Lower lobe of right lung (tissue), 2 donors: ENCODE measurements around the gene POLR1A. TPM values are rescaled to one million over a fixed set of nuclear protein-coding genes. Genes with fewer than 3 reads are reported as not detected.
A peak's percentile ranks its signal among the peaks of the same experiment; 100 is the strongest.

Experiments
- ATAC-seq, 2 donors: fragments of 200-7000 bp; cut with Tn5 transposase; one replicate each; pipeline ENCODE4 v1.9.1; 2020 to 2022; ENCODE audit warnings: mild to moderate bottlenecking in 2 of 2, moderate library complexity in 2 of 2
- DNase-seq: peaks from one replicate; pipeline ENCODE4 v3.0.0-alpha.2; 2020
- H3K27ac ChIP-seq: fragments of 200-600 bp; one replicate; pipeline ENCODE4 v1.8.0; 2022
- H3K27me3 ChIP-seq: fragments of 200-600 bp; one replicate; pipeline ENCODE4 v1.8.0; 2022; ENCODE audit warnings: low read depth
- H3K36me3 ChIP-seq: fragments of 200-600 bp; one replicate; pipeline ENCODE4 v1.8.0; 2022; ENCODE audit warnings: mild to moderate bottlenecking
- H3K4me1 ChIP-seq: fragments of 200-600 bp; one replicate; pipeline ENCODE4 v1.8.0; 2022
- H3K4me3 ChIP-seq: fragments of 200-600 bp; one replicate; pipeline ENCODE4 v1.8.0; 2022; ENCODE audit warnings: mild to moderate bottlenecking
- H3K9me3 ChIP-seq: fragments of 200-600 bp; one replicate; pipeline ENCODE4 v1.8.0; 2022
- CTCF ChIP-seq: fragments of 200-600 bp; IDR thresholded peaks from one replicate; pipeline ENCODE4 v1.8.0; 2022; ENCODE audit warnings: antibody characterized with exemption, mild to moderate bottlenecking
- intact Hi-C: fragments of 100-400 bp; cut with DNase I; formaldehyde crosslinking; loops from one replicate; pipeline ENCODE4 v1.11.0; 2022
- total RNA-seq: library from RNA; stranded (reverse); fragmentation: NEBNext Ultra II Directional; extraction: Animal tissue kit (Norgen Biotek cat#: 25700); gene quantifications from one replicate; pipeline ENCODE4 v1.2.1, GENCODE V29; 2021
- donor health status: DM: no; HTN: yes; CAD: no; lungs with severe emphysema.

POLR1A gene
- total RNA-seq, 1 donor from 2014 or later, result 22.2 TPM

- DNase-seq, result no peak
These were observed 53.0 kb downstream of the POLR1A start for GRCh38 chr2:86052676-86053075.

GRCh38 chr2:86052265-86052664 lies 53.4 kb downstream of the POLR1A start:
- TF ChIP-seq CTCF, result no peak
- no peaks in the 10 kb centered on the region for H3K27me3 ChIP-seq
- H3K36me3 ChIP-seq, result peaks cover 54% of the 10 kb centered on the region
- H3K27ac ChIP-seq, result no peak overlapping the region
- intact Hi-C loops, result no loop called here
- DNase-seq (no peak), ATAC-seq (no peak)
- no peaks in the 10 kb centered on the region for H3K9me3 ChIP-seq
- H3K4me3 ChIP-seq, result no peak overlapping the region
- no peaks in the 10 kb centered on the region for H3K4me1 ChIP-seq

More at GRCh38 chr2:86052676-86053075, 53.0 kb downstream of the POLR1A start:
- intact Hi-C loops, result no loop called here
- H3K27me3 ChIP-seq, result no peaks in the 10 kb centered on the region
- H3K36me3 ChIP-seq, result peaks cover 50% of the 10 kb centered on the region
- no peak overlapping the region for H3K4me3 ChIP-seq
- ATAC-seq, result no peak
- H3K27ac ChIP-seq, result no peak overlapping the region
- no peaks in the 10 kb centered on the region for H3K9me3 ChIP-seq
- H3K4me1 ChIP-seq, result no peaks in the 10 kb centered on the region
- TF ChIP-seq CTCF, result no peak

- H3K4me3 ChIP-seq, result no peak overlapping the region
- TF ChIP-seq CTCF, result no peak
- ATAC-seq (peak in 1 of 2 donors; percentile 6), DNase-seq (no peak)
- intact Hi-C loops, result no loop called here
- no peaks in the 10 kb centered on the region for H3K27me3 ChIP-seq
- H3K9me3 ChIP-seq, result no peaks in the 10 kb centered on the region
- H3K36me3 ChIP-seq, result peaks cover 74% of the 10 kb centered on the region
- H3K27ac ChIP-seq, result no peak overlapping the region
- H3K4me1 ChIP-seq, result no peaks in the 10 kb centered on the region
These were observed 55.4 kb downstream of the POLR1A start for GRCh38 chr2:86050301-86050700.

GRCh38 chr2:86049529-86049928 lies 56.2 kb downstream of the POLR1A start:
- intact Hi-C loops, result no loop called here
- ATAC-seq, result no peak
- H3K4me1 ChIP-seq, result no peaks in the 10 kb centered on the region
- H3K4me3 ChIP-seq, result no peak overlapping the region
- H3K36me3 ChIP-seq, result peaks cover 81% of the 10 kb centered on the region
- no peak overlapping the region for H3K27ac ChIP-seq
- H3K9me3 ChIP-seq, result no peaks in the 10 kb centered on the region
- no peaks in the 10 kb centered on the region for H3K27me3 ChIP-seq
- no peak for DNase-seq
- no peak for TF ChIP-seq CTCF

GRCh38 chr2:86048888-86049287 lies 56.8 kb downstream of the POLR1A start:
- Histone ChIP-seq H3K4me1 (no peaks in the 10 kb centered on the region), H3K9me3 (no peaks in the 10 kb centered on the region), H3K27ac (no peak overlapping the region), H3K27me3 (no peaks in the 10 kb centered on the region), H3K36me3 (peaks cover 85% of the 10 kb centered on the region), H3K4me3 (no peak overlapping the region)
- intact Hi-C loops, result no loop called here
- no peak for TF ChIP-seq CTCF
- DNase-seq, result no peak
- ATAC-seq, result peak in 1 of 2 donors; percentile 27

DNA sequence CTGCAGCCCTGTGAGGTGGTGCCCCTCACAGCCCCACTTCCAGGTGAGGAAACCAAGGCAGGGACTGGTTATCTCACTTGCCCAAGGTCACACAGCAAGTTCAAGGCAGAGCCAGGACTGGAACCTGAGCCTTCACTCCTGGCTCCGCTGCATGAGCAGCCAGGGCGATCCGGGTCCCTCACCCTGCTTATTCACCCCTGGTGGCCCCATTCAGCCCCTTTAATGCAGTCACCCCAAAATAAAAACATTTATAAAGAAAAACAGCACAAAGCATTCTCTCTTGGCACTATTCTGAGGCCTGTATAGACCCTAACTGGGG lies 57.3 kb downstream of the POLR1A start:
- peaks cover 85% of the 10 kb centered on the region for H3K36me3 ChIP-seq
- intact Hi-C loops, result no loop called here
- H3K4me1 ChIP-seq, result no peaks in the 10 kb centered on the region
- H3K9me3 ChIP-seq, result no peaks in the 10 kb centered on the region
- H3K27ac ChIP-seq, result no peak overlapping the region
- TF ChIP-seq CTCF, result no peak
- ATAC-seq (no peak), DNase-seq (no peak)
- H3K27me3 ChIP-seq, result no peaks in the 10 kb centered on the region
- H3K4me3 ChIP-seq, result no peak overlapping the region
